ENCODE data around the gene MRGPRG. TPM values are rescaled to one million over a fixed set of nuclear protein-coding genes. Genes with fewer than 3 reads are reported as not detected.

Gene MRGPRG
- total and polyA plus RNA-seq, 2 of the 4 experiments (the other 2 are of a cell fraction) = not detected

DNA sequence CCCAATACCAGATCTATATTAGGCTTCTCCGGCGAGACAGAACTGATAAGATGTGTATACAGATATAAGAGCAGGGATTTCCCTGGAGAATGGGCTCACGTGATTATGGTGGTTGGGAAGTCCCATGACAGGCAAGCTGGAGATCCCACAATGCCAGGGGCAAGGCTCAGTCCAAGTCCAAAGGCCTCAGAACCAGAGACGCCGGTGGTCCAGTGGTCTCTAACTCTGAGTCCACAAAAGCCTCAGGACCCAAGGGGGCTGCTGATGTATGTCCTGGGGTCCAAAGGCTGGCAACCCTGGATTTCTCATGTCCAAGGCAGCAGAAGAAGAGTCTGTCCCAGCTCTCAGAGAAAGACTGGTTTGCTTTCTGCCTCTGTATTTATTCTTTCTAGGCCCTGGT lies 37.7 kb downstream of the MRGPRG start:
- no peak overlapping the region for H3K23ac ChIP-seq (ENCODE audit: low read depth, low read length)
- no peak overlapping the region for H2AK5ac ChIP-seq (ENCODE audit: low read depth, low read length)
- 0 out of 2 replicates have a peak, but pooled peaks cover 2% of the 10 kb centered on the region for H3K4me1 ChIP-seq (ENCODE audit: control insufficient read depth, insufficient read depth, low read length)
- H2BK20ac ChIP-seq (ENCODE audit: low read depth, low read length) = no peak overlapping the region
- POLR2A ChIA-PET (ENCODE audit: unreplicated experiment) = no interaction called here
- BruUV-seq (replicated peaks) = no TSS peak
- no peak overlapping the region for H4K91ac ChIP-seq (ENCODE audit: insufficient read depth, low read depth, low read length)
- H2BK120ac ChIP-seq (ENCODE audit: low read depth, low read length) = no peak overlapping the region
- H2BK15ac ChIP-seq (ENCODE audit: low read depth, low read length) = no peak overlapping the region
- H3K14ac ChIP-seq (replicated peaks; ENCODE audit: low read depth, low read length) = no peak overlapping the region
- no peak overlapping the region for H4K5ac ChIP-seq (ENCODE audit: low read depth, low read length)
- H2AFZ ChIP-seq (replicated peaks; ENCODE audit: low read length, poor library complexity) = no peak overlapping the region
- no peak for ATAC-seq (ENCODE audit: low read depth)
- H3K9me1 ChIP-seq (ENCODE audit: insufficient read depth, low read length) = no peaks in the 10 kb centered on the region
- H3K36me3 ChIP-seq (ENCODE audit: control insufficient read depth, insufficient read depth, low read length) = no peaks in the 10 kb centered on the region
- no peak overlapping the region for H3K4me2 ChIP-seq (ENCODE audit: low read depth, low read length)
- no peak for DNase-seq
- H4K20me1 ChIP-seq (ENCODE audit: insufficient read depth, low read length) = no peaks in the 10 kb centered on the region
- dilution Hi-C loops (cut with HindIII; ENCODE audit: low sequenced_read_pairs, unreplicated experiment) (no loop called here), intact Hi-C loops (cut with micrococcal nuclease) (no loop called here), in situ Hi-C loops (cut with MboI; ENCODE audit: low sequenced_read_pairs) (no loop called here)
- H3K4me3 ChIP-seq (ENCODE audit: insufficient read depth, low read depth, low read length) = no peak overlapping the region
- TF ChIP-seq POLR2A (IDR thresholded peaks at IDR 0.05; ENCODE audit: low read depth, low read length) (no peak), CHD1 (IDR thresholded peaks at IDR 0.05; ENCODE audit: low read depth, low read length) (no peak), RFX5 (IDR thresholded peaks at IDR 0.05; ENCODE audit: low read depth, low read length) (no peak), MAFK (IDR thresholded peaks at IDR 0.05; ENCODE audit: low read depth, low read length) (no peak), ELK1 (IDR thresholded peaks at IDR 0.05; ENCODE audit: borderline replicate concordance, low read depth, low read length) (no peak), CEBPB (IDR thresholded peaks at IDR 0.05; ENCODE audit: low read depth, low read length) (no peak), MXI1 (IDR thresholded peaks at IDR 0.05; ENCODE audit: borderline replicate concordance, low read depth, low read length) (no peak), RCOR1 (IDR thresholded peaks at IDR 0.05; ENCODE audit: insufficient replicate concordance, low read length) (no peak), SMC3 (IDR thresholded peaks at IDR 0.05; ENCODE audit: low read depth, low read length) (no peak)
- TF ChIP-seq, protein P1, sequence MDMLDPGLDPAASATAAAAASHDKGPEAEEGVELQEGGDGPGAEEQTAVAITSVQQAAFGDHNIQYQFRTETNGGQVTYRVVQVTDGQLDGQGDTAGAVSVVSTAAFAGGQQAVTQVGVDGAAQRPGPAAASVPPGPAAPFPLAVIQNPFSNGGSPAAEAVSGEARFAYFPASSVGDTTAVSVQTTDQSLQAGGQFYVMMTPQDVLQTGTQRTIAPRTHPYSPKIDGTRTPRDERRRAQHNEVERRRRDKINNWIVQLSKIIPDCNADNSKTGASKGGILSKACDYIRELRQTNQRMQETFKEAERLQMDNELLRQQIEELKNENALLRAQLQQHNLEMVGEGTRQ (IDR thresholded peaks at IDR 0.05; ENCODE audit: low read depth, low read length) = no peak
- H3K4ac ChIP-seq (ENCODE audit: low read depth, low read length) = no peak overlapping the region
- no peak overlapping the region for H3K9ac ChIP-seq (ENCODE audit: low read depth, low read length)
- no peak overlapping the region for H3K56ac ChIP-seq (ENCODE audit: extremely low read depth, insufficient read depth, low read length)
- peaks cover 19% of the 10 kb centered on the region for H3K27me3 ChIP-seq (ENCODE audit: control insufficient read depth, insufficient read depth, low read length)
- H4K8ac ChIP-seq (ENCODE audit: low read depth in 2 of 2, low read length in 2 of 2) = no peak overlapping the region
- peaks cover 4% of the 10 kb centered on the region; the same call in 1 of the 2 replicates for H3K9me3 ChIP-seq (ENCODE audit: control insufficient read depth, insufficient read depth, low read length)
- H3K18ac ChIP-seq (ENCODE audit: low read depth, low read length) = no peak overlapping the region
- CTCF ChIA-PET = no interaction called here
- no peak overlapping the region for H3K27ac ChIP-seq (ENCODE audit: insufficient read depth, low read length)
- H2BK5ac ChIP-seq (ENCODE audit: low read depth, low read length, poor library complexity, severe bottlenecking) = no peak overlapping the region
- H2AK9ac ChIP-seq (replicated peaks; ENCODE audit: low read depth, low read length, poor library complexity) = no peak overlapping the region
- no CpG with 5 or more reads among the region's 5 CpGs for WGBS, 2 experiments (ENCODE audit: extremely low coverage in 2 of 2, insufficient read length in 1 of 2)
- H3K79me1 ChIP-seq (ENCODE audit: low read depth in 1 of 2, low read length in 2 of 2) = no peaks in the 10 kb centered on the region

All from IMR-90 (cell line).